ENCODE data around the gene CCL11.

DNA sequence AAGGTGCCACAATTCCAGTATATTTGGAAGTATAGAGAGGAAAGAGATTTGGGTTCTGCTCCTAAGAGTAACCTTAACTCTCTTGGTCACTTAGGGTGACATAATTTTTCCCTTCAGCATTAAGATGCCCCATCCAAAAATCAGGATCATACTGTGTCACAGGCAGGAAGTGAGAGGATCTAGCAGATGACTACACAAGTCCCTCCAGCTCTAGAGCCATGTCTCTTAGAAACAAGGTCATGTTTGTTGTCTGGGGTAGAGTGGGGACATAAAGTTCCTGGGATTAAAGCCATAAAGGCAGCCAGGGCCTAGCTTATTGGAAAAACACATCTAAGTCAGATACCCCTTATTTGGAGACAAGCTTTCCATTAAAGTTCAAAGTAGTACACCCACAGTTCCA is 36.4 kb downstream of the CCL11 start:
- TF ChIP-seq, protein P1, sequence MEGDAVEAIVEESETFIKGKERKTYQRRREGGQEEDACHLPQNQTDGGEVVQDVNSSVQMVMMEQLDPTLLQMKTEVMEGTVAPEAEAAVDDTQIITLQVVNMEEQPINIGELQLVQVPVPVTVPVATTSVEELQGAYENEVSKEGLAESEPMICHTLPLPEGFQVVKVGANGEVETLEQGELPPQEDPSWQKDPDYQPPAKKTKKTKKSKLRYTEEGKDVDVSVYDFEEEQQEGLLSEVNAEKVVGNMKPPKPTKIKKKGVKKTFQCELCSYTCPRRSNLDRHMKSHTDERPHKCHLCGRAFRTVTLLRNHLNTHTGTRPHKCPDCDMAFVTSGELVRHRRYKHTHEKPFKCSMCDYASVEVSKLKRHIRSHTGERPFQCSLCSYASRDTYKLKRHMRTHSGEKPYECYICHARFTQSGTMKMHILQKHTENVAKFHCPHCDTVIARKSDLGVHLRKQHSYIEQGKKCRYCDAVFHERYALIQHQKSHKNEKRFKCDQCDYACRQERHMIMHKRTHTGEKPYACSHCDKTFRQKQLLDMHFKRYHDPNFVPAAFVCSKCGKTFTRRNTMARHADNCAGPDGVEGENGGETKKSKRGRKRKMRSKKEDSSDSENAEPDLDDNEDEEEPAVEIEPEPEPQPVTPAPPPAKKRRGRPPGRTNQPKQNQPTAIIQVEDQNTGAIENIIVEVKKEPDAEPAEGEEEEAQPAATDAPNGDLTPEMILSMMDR (IDR thresholded peaks at IDR 0.05; ENCODE audit: low read length), result no peak
- TF ChIP-seq EZH2 (optimal IDR thresholded peaks at IDR 0.05; ENCODE audit: low read depth, low read length), result no peak

All from MM.1S (cell line).